ENCODE measurements around the gene SPEM2.

The SPEM2 gene

GRCh38 chr17:7423679-7424078 lies 1.7 kb upstream of the SPEM2 start:
- Histone ChIP-seq H3K9me3 (ENCODE audit: insufficient read depth, low read length) (no peaks in the 10 kb centered on the region), H2AFZ (ENCODE audit: low read depth, low read length, severe bottlenecking) (no peak overlapping the region), H3K4me2 (ENCODE audit: low read depth, low read length, poor library complexity, severe bottlenecking) (no peak overlapping the region), H3K9ac (ENCODE audit: low read length) (no peak overlapping the region), H3K27me3 (ENCODE audit: low read length) (no peaks in the 10 kb centered on the region), H3K4me3 (ENCODE audit: insufficient read depth, low read length, poor library complexity, severe bottlenecking) (no peak overlapping the region), H3F3A (ENCODE audit: insufficient read depth) (no peaks in the 10 kb centered on the region), H3K36me3 (ENCODE audit: low read length) (no peaks in the 10 kb centered on the region), H4K20me1 (ENCODE audit: low read depth, low read length) (no peaks in the 10 kb centered on the region), H3K27ac (ENCODE audit: low read depth, low read length) (no peak overlapping the region), H3K79me2 (ENCODE audit: insufficient read depth, low read length) (no peaks in the 10 kb centered on the region), H3K9me2 (replicated peaks; ENCODE audit: insufficient read depth, low read length) (no peaks in the 10 kb centered on the region)
- no peak for TF ChIP-seq EZH2phosphoT487 (conservative IDR thresholded peaks at IDR 0.05; ENCODE audit: low read length)
- TF ChIP-seq, protein P1, sequence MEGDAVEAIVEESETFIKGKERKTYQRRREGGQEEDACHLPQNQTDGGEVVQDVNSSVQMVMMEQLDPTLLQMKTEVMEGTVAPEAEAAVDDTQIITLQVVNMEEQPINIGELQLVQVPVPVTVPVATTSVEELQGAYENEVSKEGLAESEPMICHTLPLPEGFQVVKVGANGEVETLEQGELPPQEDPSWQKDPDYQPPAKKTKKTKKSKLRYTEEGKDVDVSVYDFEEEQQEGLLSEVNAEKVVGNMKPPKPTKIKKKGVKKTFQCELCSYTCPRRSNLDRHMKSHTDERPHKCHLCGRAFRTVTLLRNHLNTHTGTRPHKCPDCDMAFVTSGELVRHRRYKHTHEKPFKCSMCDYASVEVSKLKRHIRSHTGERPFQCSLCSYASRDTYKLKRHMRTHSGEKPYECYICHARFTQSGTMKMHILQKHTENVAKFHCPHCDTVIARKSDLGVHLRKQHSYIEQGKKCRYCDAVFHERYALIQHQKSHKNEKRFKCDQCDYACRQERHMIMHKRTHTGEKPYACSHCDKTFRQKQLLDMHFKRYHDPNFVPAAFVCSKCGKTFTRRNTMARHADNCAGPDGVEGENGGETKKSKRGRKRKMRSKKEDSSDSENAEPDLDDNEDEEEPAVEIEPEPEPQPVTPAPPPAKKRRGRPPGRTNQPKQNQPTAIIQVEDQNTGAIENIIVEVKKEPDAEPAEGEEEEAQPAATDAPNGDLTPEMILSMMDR (IDR thresholded peaks at IDR 0.05; ENCODE audit: insufficient read depth, low read length, poor library complexity, severe bottlenecking): no peak

DNA sequence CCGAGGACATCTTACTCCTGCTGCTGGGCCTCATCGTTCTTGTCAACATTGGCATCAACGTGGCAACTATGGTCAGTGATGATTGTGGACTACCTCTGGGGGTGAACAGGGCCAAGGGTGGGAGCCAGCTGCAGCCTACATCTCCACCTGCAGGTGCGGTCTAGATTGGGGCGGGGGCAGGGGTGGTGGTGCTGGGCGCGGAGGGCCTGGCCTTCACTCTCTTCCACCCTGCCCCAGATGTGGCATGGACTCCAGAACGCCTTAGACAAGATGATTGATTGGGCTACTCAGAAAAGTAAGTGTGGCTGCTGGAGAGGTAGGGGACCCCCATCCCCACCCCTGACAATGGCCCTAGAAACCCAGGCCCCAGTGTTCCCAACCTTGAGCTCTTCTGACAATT lies 340 bp downstream of the SPEM2 start:
- no peaks in the 10 kb centered on the region for H3K27me3 ChIP-seq (ENCODE audit: low read length)
- H3K9me2 ChIP-seq (replicated peaks; ENCODE audit: insufficient read depth, low read length): no peaks in the 10 kb centered on the region
- no peaks in the 10 kb centered on the region for H3K9me3 ChIP-seq (ENCODE audit: insufficient read depth, low read length)
- no peak overlapping the region for H3K4me3 ChIP-seq (ENCODE audit: insufficient read depth, low read length, poor library complexity, severe bottlenecking)
- H3K9ac ChIP-seq (ENCODE audit: low read length): no peak overlapping the region
- no peak overlapping the region for H3K4me2 ChIP-seq (ENCODE audit: low read depth, low read length, poor library complexity, severe bottlenecking)
- H3K36me3 ChIP-seq (ENCODE audit: low read length): no peaks in the 10 kb centered on the region
- H3K27ac ChIP-seq (ENCODE audit: low read depth, low read length): no peak overlapping the region
- no peaks in the 10 kb centered on the region for H3K79me2 ChIP-seq (ENCODE audit: insufficient read depth, low read length)
- no peak overlapping the region for H2AFZ ChIP-seq (ENCODE audit: low read depth, low read length, severe bottlenecking)
- H4K20me1 ChIP-seq (ENCODE audit: low read depth, low read length): no peaks in the 10 kb centered on the region
- TF ChIP-seq EZH2phosphoT487 (conservative IDR thresholded peaks at IDR 0.05; ENCODE audit: low read length): no peak
- TF ChIP-seq, protein P1 (IDR thresholded peaks at IDR 0.05; ENCODE audit: insufficient read depth, low read length, poor library complexity, severe bottlenecking): no peak
- no peaks in the 10 kb centered on the region for H3F3A ChIP-seq (ENCODE audit: insufficient read depth)

GRCh38 chr17:7426203-7426863 lies 917 bp downstream of the SPEM2 start:
- no peaks in the 10 kb centered on the region for H3K9me3 ChIP-seq (ENCODE audit: insufficient read depth, low read length)
- H3K4me3 ChIP-seq (ENCODE audit: insufficient read depth, low read length, poor library complexity, severe bottlenecking): no peak overlapping the region
- no peaks in the 10 kb centered on the region for H3F3A ChIP-seq (ENCODE audit: insufficient read depth)
- TF ChIP-seq, protein P1 (IDR thresholded peaks at IDR 0.05; ENCODE audit: insufficient read depth, low read length, poor library complexity, severe bottlenecking): no peak
- TF ChIP-seq EZH2phosphoT487 (conservative IDR thresholded peaks at IDR 0.05; ENCODE audit: low read length): no peak
- no peaks in the 10 kb centered on the region for H3K9me2 ChIP-seq (replicated peaks; ENCODE audit: insufficient read depth, low read length)
- no peaks in the 10 kb centered on the region for H3K79me2 ChIP-seq (ENCODE audit: insufficient read depth, low read length)
- H3K9ac ChIP-seq (ENCODE audit: low read length): no peak overlapping the region
- H3K36me3 ChIP-seq (ENCODE audit: low read length): no peaks in the 10 kb centered on the region
- H4K20me1 ChIP-seq (ENCODE audit: low read depth, low read length): no peaks in the 10 kb centered on the region
- H3K27me3 ChIP-seq (ENCODE audit: low read length): no peaks in the 10 kb centered on the region
- no peak overlapping the region for H2AFZ ChIP-seq (ENCODE audit: low read depth, low read length, severe bottlenecking)
- H3K27ac ChIP-seq (ENCODE audit: low read depth, low read length): no peak overlapping the region
- H3K4me2 ChIP-seq (ENCODE audit: low read depth, low read length, poor library complexity, severe bottlenecking): no peak overlapping the region

Data from SU-DHL-6 (cell line).